ENCODE data around the gene TARBP2.

The TARBP2 gene

GRCh38 chr12:53495903-53496751 is 5.0 kb upstream of the TARBP2 start:
- peak; percentile 59 for DNase-seq (ENCODE audit: low read depth)

- no peak for DNase-seq (ENCODE audit: low read depth)
These were observed 4.4 kb upstream of the TARBP2 start for GRCh38 chr12:53496752-53497032.

GRCh38 chr12:53497461-53497860 is 3.6 kb upstream of the TARBP2 start:
- DNase-seq (ENCODE audit: low read depth), result no peak

- DNase-seq (ENCODE audit: low read depth), result no peak
These were observed 2.9 kb upstream of the TARBP2 start for GRCh38 chr12:53498235-53498630.

- DNase-seq (ENCODE audit: low read depth), result peak; percentile 54
These were observed 1.6 kb upstream of the TARBP2 start, which contains the start of gene MAP3K12 for GRCh38 chr12:53499266-53500141. TSS of gene MAP3K12 (minus strand) at chr12:53499458. CDS start at chr12:53487391, 12,067 bp downstream.

- peak; percentile 86 for DNase-seq (ENCODE audit: low read depth)
These were observed 824 bp upstream of the TARBP2 start for GRCh38 chr12:53500142-53500775.

- DNase-seq (ENCODE audit: low read depth), result no peak
These were observed 615 bp downstream of the TARBP2 start for GRCh38 chr12:53501615-53502181.

- DNase-seq (ENCODE audit: low read depth), result no peak
These were observed 1.2 kb downstream of the TARBP2 start for GRCh38 chr12:53502331-53502730.

GRCh38 chr12:53502983-53503728 is 2.1 kb downstream of the TARBP2 start:
- DNase-seq (ENCODE audit: low read depth), result no peak

GRCh38 chr12:53504004-53504920 is 3.2 kb downstream of the TARBP2 start:
- no peak for DNase-seq (ENCODE audit: low read depth)

- DNase-seq (ENCODE audit: low read depth), result peak; percentile 79
These were observed 4.0 kb downstream of the TARBP2 start for GRCh38 chr12:53505086-53505485.

- DNase-seq (ENCODE audit: low read depth), result peak; percentile 41
These were observed 4.7 kb downstream of the TARBP2 start for GRCh38 chr12:53505555-53506449.

- DNase-seq (ENCODE audit: low read depth), result no peak
These were observed 5.3 kb downstream of the TARBP2 start for GRCh38 chr12:53506450-53506785.

- no peak for DNase-seq (ENCODE audit: low read depth)
These were observed 6.0 kb downstream of the TARBP2 start, which contains the start of gene NPFF for GRCh38 chr12:53506881-53507602. TSS of gene NPFF (minus strand) at chr12:53507484. CDS start at chr12:53507474, 10 bp downstream.

- DNase-seq (ENCODE audit: low read depth), result no peak
These were observed 6.5 kb downstream of the TARBP2 start for GRCh38 chr12:53507603-53507885.

GRCh38 chr12:53508534-53509170 is 7.6 kb downstream of the TARBP2 start:
- DNase-seq (ENCODE audit: low read depth), result peak; percentile 47

- DNase-seq (ENCODE audit: low read depth), result no peak
These were observed 9.2 kb downstream of the TARBP2 start for GRCh38 chr12:53510181-53510812.
